Amniotic epithelial cell (primary cell): ENCODE measurements around the gene COL9A3.
"Not testable (repeated sequence)": the region's sequence is repeated elsewhere in the genome, so short reads cannot be mapped to it uniquely, and the experiment has no call there.

Source experiments
- DNase-seq: peaks from one replicate; pipeline ENCODE4 v3.0.0-alpha.2; 2010; ENCODE audit warnings: low read depth

The COL9A3 gene

DNA sequence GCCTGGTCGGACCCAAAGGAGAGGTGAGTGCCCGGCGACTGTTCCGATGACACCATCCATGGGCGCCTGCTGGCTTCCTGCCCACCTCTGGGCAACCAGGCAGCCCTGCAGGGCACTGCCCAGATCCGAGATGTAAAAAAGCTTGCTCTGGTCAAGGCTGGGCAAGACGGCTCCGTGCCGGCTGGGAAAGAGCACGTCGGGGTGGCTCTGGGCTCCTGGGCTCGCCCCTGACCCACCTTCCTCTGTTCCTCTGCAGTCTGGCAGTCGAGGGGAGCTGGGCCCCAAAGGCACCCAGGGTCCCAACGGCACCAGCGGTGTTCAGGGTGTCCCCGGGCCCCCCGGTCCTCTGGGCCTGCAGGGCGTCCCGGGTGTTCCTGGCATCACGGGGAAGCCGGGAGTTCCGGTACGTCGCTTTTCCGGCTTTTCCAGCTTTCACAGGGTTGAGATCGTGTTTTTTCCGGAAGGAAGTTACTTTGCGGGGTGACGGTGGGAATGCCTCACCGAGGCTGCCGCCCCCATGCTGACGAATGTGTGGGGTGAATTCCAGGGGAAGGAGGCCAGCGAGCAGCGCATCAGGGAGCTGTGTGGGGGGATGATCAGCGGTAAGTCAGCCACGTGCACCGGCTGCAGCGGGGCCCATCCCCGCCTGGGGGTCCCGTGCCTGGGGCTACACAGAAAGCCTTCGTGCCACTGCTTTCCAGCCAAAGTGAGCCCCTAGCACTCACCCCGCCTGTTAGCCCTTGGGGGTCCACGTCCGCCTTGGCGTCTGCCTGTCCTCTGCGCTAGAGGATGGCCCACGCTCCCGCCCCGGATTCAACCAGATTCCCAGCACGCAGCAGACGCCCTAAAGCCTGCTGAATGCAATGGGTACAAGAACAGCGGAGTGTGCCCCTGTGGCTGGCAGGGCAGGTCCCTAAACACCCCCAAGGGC is 19.3 kb downstream of the COL9A3 start:
- DNase-seq = peak; percentile 73

DNA sequence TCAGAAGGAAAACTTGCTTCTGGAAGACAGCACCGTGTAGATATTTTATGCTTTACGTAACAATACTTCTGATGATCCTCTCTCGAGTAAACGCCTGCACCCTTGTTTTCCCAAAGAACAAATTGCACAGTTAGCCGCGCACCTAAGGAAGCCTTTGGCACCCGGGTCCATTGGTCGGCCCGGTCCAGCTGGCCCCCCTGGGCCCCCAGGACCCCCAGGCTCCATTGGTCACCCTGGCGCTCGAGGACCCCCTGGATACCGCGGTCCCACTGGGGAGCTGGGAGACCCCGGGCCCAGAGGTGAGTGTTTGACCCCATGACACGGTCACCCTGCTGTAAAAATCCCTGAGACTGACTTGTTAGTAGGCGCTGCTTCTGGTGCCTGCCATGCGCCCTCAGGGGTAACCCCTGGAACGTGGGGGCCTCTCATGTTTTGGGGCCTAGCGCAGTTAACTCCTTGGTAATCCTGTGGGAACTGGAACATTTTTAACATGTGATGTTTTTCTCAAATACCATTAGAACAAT is 20.2 kb downstream of the COL9A3 start:
- no peak for DNase-seq

DNA sequence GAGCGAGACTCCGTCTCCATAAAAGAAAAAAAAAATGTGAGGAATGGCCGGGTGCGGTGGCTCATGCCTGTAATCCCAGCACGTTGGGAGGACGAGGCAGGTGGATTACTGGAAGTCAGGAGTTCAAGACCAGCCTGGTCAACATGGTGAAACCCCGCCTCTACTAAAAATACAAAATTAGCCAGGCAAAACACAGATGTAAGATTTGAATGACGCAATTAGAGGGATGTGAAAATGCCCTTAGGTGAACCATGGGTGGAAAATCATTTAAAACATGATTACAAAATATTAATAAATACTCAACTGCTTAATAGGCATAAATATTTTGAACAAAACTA is 20.9 kb downstream of the COL9A3 start:
- DNase-seq = no peak

DNA sequence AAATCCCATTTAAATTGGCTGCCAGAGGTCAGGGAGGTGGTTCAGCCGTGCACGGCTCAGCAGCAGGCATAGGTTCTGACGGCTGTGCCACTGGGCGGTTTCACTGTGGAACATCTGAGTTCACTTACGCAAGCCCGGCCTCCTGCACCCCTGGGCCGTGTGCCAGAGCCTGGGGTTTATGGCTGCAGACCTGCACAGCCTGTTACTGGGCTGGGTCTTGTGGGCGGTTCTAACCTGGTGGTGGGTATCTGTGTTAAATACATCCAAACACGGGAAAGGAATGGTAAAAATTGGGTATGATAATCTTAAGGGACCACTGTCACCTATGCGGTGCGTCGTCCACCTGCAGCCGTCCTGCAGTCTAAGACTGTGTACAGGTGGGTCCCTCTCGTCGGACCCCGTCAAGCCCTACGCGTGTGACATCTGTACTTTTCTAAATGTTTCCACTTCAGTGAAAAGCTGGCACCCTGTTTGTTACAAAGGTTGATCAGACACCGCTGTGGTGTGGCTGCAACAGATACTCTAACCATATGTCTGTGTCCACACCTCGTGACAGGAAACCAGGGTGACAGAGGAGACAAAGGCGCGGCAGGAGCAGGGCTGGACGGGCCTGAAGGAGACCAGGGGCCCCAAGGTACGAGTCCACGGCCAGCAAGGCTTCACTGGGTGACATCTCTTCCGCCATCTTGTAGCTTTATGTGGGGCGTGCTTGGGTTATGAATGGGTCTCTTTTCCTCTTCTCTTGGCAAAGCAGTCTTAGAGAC is 21.5 kb downstream of the COL9A3 start:
- peak; percentile 88 for DNase-seq

DNA sequence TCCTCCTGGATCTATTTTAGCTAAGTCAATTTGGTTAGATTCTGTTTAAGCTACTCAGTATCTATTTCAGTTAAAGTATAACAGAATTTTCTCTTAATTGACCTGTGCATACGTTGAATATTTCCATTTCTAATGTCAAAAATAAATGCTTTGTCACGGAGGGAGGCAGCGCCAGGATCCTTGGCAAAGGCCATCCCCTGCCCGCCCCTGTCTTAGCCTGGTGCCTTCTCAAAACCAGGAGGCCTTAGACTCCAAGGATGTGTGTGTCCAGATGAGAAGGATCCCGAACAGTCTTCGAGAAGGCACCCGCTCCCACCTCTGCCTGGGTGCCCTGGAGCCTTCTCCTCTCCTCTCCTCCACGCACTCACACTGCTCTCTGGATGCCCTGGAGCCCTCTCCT is 22.4 kb downstream of the COL9A3 start:
- no peak for DNase-seq

DNA sequence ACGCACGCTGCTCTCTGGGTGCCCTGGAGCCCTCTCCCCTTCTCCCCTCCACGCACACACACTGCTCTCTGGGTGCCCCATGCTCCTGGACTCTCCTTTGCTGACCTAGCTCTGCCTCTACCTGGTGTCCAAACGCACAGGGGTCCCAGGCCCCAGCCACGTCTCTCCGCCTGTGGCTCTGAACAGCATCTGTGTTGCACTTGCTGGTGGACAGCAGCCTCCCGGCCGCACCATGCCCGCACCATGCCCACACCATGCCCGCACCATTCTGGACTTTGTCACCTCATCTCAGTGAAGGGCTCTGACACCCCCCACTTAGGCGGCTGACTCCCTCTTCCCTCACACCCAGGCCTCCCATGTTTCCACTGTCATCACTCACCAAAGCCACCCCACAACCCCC is 23.0 kb downstream of the COL9A3 start:
- no peak for DNase-seq

DNA sequence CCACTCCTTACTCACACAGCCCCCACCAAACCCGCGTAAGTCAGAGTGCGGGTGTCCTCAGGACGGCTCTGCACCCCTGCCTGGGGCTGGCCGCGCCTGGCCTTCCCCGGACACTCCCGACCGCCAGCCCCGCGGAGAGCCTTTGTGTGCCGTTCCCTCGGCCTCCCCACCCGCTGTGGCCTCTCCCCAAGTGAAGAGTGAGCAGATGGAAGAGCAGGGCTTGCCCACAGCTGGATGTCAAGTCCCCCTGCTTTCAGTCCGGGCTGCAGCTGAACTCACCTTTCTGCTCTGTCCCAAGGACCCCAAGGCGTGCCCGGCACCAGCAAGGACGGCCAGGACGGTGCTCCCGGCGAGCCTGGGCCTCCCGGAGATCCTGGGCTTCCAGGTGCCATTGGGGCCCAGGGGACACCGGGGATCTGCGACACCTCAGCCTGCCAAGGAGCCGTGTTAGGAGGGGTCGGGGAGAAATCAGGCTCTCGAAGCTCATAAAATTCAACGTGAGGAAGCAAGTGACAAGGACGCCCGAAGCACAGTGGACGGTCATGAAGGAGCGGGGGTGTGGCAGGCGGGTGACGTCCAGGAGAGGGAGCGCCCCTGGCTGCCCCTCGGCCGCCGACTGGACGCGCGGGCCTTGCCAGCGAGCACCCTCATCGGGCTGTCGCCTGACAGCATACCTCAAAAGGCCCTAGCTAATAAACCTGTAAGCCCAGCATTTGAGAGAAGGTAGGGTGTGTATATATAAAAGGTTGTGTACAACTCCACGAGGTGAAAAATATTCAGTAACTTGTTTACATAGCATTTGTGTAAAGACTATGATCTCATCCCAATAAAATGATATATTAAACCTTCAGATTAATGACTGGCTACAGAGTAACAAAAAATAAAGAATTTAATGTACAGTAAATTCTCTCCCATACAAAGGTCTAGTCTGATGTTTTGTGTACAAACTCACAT is 23.7 kb downstream of the COL9A3 start:
- DNase-seq = no peak

DNA sequence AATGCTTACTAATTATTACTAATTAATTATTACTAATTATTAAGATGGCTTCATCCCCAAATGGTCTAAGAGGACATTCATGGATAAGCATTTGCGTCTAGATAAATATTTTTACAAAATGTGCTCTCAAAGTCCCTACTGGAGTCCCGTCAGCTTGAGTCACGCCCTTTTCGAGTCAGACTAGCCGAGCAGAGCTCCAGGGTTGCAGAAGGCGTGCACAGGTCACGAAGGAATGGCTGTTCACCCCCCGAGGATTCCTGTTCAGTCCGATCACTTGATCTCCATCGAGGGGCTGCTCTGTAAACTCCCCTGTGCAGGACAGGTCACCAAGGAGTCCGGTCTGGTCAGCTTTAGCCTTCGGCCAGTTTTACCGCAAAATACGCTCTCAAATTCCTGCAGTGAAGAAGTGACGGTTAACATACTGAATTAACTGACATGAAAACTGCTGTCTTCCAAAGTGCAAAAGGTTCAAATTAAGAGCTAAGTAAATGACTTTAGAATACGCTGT is 24.9 kb downstream of the COL9A3 start:
- no peak for DNase-seq

DNA sequence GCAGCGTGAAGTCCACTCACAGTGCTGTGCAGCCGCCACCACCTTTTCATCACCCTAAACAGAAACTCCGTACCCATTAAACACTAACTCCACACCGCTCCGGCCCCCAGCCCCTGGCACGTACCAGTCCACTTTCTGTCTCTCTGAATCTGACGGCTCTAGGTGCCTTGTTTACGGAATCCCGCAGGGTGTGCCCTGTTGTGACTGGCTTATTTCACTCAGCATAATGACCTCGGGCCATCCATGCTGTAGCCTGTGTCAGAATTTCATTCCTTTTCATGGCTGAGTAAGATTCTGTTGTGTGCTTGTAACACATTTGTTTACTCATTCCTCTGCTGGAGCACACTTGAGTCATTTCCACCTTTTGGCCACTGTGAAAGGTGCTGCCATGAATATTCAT is 26.8 kb downstream of the COL9A3 start:
- no peak for DNase-seq

DNA sequence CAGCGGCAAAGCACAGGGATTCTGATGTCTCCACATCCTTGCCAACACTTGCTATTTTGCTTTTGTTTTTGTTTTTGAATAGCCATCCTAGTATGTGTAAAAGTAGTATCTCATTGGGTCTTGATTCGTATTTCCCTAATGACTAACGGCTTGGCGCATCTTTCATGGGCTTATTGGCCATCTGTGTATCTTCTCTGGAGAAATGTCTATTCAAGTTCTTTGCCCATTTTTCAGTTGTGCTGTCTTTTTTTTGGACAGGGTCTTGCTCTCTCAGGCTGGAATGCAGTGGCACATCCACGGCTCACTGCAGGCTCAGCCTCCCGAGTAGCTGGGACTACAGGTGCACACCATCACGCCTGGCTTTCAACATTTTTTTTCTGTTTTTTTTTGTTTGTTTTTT is 27.3 kb downstream of the COL9A3 start:
- DNase-seq = no peak

DNA sequence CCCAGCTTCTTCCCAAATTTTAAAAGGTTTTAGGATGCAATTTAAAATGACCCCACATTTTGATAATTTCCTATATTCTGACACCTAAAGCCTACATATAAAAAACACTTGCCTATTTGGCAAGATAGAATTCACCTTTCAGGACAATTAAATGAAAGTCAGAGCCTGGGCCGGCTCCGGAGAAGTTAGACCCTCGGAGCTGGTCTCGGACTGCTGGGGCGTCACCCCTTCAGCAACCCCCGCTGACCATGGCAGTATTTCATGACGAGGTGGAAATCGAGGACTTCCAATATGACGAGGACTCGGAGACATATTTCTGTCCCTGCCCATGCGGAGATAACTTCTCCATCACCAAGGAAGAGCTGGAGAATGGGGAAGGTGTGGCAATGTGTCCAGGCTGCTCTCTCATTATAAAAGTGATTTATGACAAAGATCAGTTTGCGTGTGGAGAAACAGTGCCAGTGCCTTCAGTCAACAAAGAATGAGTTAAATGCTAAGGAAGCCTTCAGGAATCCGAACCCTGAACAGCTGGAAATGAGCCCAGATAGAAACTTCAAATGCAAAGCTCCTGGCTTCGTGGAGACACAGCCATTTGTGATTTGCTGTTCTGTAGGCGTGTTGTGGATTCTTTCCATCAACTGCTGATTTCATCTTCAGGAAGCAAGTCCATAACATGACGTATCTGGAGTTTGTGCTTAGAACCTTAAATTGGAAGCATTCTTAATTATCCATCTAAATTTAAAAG is 28.7 kb downstream of the COL9A3 start:
- peak; percentile 59 for DNase-seq

DNA sequence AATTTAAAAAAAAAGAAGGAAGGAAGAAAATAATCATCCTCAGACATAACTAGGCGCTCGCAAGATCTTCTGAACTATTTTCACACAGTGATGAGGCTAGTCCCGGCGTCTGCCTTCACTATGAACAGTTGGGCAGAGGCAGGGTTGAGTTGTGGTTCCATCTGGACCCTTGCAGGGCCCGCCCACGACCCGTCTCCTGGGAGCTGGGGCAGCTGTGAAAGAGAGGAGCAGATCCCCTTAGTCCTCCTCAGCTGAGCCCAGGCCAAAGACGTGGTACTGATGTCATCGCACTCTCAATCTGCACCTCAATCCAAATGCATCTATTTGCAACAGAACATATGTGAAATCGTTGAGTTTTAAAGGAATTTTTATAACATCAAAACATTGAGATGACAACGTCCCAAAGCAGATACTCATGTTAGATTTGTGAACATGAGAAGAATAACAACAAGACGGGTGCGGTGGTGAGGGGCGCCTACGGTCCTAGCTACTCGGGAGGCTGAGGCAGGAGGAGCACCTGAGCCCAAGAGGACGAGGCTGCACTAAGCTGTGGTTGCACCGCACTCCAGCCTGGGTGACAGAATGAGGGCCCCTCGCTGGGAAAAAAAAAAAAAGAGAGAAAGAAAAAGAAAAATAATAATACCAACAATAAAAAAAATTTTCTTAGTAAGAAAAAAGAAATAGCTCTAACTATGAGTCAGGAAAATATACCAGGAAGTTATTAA is 29.5 kb downstream of the COL9A3 start:
- no peak for DNase-seq

DNA sequence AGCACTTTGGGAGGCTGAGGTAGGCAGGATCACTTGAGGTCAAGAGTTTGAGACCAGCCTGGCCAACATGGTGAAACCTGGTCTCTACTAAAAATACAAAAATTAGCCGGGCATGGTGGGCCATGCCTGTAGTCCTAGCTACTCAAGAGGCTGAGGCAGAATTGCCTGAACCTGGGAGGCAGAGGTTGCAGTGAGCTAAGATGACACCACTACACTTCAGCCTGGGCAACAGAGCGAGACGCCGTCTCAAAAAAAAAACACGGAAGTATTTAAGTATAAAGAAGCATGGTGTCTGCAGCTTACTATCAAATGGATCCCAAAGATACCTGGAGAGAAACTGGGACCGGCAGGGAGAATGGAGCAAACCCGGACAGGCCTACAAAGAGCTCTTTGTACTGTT is 32.1 kb downstream of the COL9A3 start:
- not testable (repeated sequence) for DNase-seq

DNA sequence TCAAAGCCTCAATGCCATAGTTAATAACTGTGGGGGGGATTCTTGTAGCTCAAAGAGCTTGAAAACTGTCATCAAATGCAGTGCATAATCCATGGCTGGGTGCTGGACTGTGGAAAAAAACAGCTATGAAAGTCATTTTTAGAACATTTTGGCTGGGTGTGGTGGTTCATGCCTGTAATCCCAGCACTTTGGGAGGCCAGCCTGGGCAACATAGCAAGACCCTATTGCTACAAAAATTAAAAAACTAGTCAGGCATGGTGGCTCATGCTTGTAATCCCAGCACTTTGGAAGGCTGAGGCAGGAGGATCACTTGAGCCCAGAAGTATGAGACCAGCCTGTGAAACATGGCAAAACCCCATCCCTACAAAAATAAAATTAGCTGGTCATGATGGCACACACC is 32.6 kb downstream of the COL9A3 start:
- DNase-seq = no peak

DNA sequence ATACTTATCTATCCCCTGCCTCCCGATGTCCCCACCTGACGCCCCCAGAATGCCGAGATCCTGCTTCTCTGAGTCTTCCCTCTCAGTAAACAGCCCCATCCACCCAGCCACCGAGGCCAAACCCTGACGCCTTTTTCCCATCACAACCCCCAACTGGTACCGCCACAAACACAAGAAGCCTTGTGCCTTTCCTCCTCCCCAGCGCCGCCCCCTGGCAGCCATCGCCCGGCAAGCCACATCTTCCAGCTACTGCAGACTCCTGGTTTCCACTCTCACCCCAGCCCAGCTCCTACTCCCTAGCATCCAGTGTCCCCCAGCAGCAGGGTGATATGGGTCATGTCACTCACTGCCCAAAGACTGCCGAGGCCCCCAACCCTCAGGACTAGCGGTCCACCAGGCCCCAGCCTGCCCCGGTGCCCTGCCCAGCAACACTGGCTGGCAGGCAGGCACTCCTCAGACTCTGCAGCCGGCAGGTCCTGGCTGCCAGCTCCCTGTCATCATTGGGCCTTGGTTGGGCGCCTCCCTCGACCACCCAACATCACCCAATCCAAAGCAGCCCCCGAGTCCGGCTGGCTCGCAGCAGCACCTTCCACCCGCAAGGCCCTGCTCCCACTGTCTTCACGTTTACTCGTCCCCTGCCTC is 33.6 kb downstream of the COL9A3 start:
- DNase-seq = no peak

DNA sequence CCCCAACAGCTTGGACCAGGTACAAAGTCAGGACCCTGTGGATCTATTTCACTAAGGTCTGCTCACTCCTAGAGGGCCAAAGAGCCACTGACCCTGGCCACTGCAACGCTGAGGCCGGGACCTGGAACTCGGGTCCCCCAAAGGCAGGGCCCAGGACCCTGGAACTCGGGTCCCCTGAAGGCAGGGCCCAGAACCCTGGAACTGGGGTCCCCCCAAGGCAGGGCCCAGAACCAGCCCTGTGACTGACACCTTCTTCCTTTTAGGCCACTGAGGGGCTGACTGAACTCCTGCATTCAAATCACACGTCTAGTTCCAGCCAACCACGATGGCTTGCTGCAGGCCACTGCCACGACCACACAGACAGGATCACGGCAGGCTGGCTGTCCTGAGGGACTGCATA is 35.3 kb downstream of the COL9A3 start:
- no peak for DNase-seq

DNA sequence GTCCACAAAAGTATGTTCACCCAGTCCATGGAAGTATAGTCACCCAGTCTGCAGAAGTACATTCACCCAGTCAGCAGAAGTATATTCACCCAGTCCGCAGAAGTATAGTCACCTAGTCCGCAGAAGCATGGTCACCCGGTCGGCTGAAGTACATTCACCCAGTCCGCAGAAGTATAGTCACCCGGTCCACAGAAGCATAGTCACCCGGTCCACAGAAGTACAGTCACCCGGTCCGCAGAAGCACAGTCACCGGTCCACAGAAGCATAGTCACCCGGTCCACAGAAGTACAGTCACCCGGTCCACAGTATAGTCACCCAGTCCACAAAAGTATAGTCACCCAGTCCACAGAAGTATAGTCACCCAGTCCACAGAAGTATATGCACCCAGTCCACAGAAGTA is 36.0 kb downstream of the COL9A3 start:
- DNase-seq = no peak

DNA sequence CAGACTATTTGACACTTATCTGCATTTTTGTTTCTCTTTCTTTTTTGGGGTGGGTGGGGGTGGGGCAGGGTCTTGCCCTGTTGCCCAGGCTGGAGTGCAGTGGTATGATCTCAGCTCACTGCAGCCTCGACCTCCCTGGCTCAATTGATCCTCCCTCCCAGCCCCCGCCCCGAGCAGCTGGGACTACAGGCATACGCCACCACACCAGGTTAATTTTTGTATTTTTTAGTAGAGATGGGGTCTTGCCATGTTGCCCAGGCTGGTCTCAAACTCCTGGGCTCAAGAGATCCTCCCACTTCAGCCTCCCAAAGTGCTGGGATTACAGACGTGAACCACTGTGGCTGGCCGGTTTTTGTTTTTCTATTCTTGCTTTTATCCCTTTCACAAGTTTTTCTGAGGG is 36.5 kb downstream of the COL9A3 start:
- not testable (repeated sequence) for DNase-seq

DNA sequence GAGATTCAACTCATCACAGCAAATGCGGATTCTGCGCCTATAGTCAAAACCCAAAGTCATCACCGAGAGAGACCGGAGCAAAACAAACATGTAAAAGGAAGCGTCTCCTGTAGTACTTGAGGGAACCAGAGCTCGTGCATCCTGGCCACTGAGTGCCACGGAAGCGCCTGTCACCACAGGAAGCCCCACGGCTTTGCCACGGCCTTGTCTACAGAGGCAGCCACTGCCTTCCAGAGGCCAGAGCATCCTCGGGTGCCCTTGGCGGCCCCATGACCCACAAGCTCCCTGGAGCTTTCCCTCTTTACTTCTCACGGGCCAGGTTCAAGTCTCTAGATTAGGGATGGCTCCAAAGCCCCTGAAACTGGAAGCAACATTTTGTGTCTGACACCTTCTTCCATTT is 37.3 kb downstream of the COL9A3 start:
- DNase-seq = no peak

DNA sequence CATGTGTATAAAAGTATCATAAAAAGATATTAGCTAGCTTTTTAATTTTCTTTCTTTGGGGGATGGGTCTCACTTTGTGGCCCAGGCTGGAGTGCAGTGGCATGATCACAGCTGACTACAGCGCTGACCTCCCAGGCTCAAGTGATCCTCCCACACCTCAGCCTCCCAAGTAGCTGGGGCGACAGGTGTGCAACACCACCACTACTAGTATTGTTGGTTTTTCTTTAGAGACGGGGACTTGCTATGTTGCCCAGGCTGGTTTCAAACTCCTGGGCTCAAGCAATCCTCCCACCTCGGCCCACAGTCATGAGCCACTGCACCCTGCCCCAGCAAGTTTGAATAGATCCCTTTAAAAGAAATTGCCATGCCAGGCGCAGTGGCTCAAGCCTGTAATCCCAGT is 38.3 kb downstream of the COL9A3 start:
- no peak for DNase-seq
